Measurements from ENCODE around the gene ZFAND3.

ZFAND3 gene

GRCh38 chr6:38078671-38079070, 259.1 kb downstream of the ZFAND3 start:
- H3K4me3 ChIP-seq (replicated peaks; ENCODE audit: low read depth, low read length) = no peak overlapping the region

GRCh38 chr6:38079107-38079506, 259.6 kb downstream of the ZFAND3 start:
- DNase-seq (ENCODE audit: extremely low read depth, low read depth) = no peak
- TF ChIP-seq CTCF (IDR thresholded peaks at IDR 0.05; ENCODE audit: low read depth, low read length, missing control alignments) = no peak
- no peak overlapping the region for H3K4me3 ChIP-seq (replicated peaks; ENCODE audit: low read depth, low read length)

More at GRCh38 chr6:38078671-38079070, 259.1 kb downstream of the ZFAND3 start:
- DNase-seq (ENCODE audit: extremely low read depth, low read depth) = no peak
- TF ChIP-seq CTCF (IDR thresholded peaks at IDR 0.05; ENCODE audit: low read depth, low read length, missing control alignments) = no peak

- TF ChIP-seq CTCF (IDR thresholded peaks at IDR 0.05; ENCODE audit: low read depth, low read length, missing control alignments) = no peak
- no peak for DNase-seq (ENCODE audit: extremely low read depth, low read depth)
- H3K4me3 ChIP-seq (replicated peaks; ENCODE audit: low read depth, low read length) = no peak overlapping the region
These were observed 260.0 kb downstream of the ZFAND3 start for GRCh38 chr6:38079537-38079936.

- TF ChIP-seq CTCF (IDR thresholded peaks at IDR 0.05; ENCODE audit: low read depth, low read length, missing control alignments) = no peak
- DNase-seq (ENCODE audit: extremely low read depth, low read depth) = no peak
- no peak overlapping the region for H3K4me3 ChIP-seq (replicated peaks; ENCODE audit: low read depth, low read length)
These were observed 260.8 kb downstream of the ZFAND3 start for GRCh38 chr6:38080360-38080759.

GRCh38 chr6:38080889-38081288, 261.4 kb downstream of the ZFAND3 start:
- DNase-seq (ENCODE audit: extremely low read depth, low read depth) = no peak
- no peak overlapping the region for H3K4me3 ChIP-seq (replicated peaks; ENCODE audit: low read depth, low read length)
- no peak for TF ChIP-seq CTCF (IDR thresholded peaks at IDR 0.05; ENCODE audit: low read depth, low read length, missing control alignments)

- no peak for TF ChIP-seq CTCF (IDR thresholded peaks at IDR 0.05; ENCODE audit: low read depth, low read length, missing control alignments)
- DNase-seq (ENCODE audit: extremely low read depth, low read depth) = no peak
- H3K4me3 ChIP-seq (replicated peaks; ENCODE audit: low read depth, low read length) = no peak overlapping the region
These were observed 265.5 kb downstream of the ZFAND3 start for GRCh38 chr6:38085031-38085430.

- TF ChIP-seq CTCF (IDR thresholded peaks at IDR 0.05; ENCODE audit: low read depth, low read length, missing control alignments) = no peak
- H3K4me3 ChIP-seq (replicated peaks; ENCODE audit: low read depth, low read length) = no peak overlapping the region
- no peak for DNase-seq (ENCODE audit: extremely low read depth, low read depth)
These were observed 266.8 kb downstream of the ZFAND3 start for GRCh38 chr6:38086346-38086745.

All from HFF-Myc (cell line).